CD4-positive, alpha-beta T cell treated with Interleukin-17A for 4 hours (primary cell): ENCODE results near the gene SPON1.
"Not testable (repeated sequence)": the region's sequence is repeated elsewhere in the genome, so short reads cannot be mapped to it uniquely, and the experiment has no call there.

Source experiments
- DNase-seq: peaks from one replicate; pipeline ENCODE4 v3.0.0-alpha.2; 2020; ENCODE audit warnings: mixed read lengths

SPON1 gene

GRCh38 chr11:13962562-13963168 is at the start of gene SPON1:
Gene SPON1, plus strand, starts transcription at chr11:13962723. Its CDS starts 182 bp downstream, at chr11:13962905.
- DNase-seq = peak; percentile 57

GRCh38 chr11:13917264-13917663 is 45.3 kb upstream of the SPON1 start:
- no peak for DNase-seq

DNA sequence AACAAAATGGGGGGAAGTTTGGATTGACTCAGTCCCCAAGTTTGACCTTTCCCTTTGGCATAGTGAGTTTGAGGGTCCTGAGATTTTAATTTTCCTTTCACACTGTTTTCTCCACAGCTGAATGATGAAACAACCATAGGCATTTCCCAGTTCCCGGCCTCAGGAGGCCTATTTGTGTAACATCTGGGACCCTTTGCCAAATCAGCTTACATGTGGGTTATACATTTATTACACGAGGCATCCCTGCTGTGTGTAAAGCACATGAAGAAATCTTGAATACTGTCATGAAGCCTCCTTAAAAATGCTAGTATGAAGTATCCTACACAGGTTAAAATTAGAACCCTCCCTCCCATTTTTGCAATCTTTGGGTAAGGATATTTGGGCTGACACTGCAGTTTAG is 44.6 kb upstream of the SPON1 start:
- no peak for DNase-seq

DNA sequence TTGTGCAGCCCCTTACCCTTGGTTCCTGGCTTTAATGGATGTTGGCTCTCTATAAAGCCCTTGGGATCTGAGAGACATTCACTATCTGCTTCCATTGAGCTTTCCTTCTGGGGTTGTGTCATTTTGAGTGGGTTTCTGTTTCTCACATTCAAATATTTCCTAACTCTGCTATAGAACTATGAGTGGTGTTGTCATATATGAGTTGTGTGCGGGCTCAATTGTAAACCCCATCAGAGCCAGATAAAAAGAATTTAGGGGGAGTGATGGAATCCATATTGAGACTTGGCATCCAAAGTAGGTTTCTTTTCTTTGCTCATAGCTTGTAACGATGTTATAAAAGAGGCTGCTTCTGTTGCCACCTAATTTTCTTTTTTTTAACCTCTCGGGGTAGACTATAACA is 41.8 kb upstream of the SPON1 start:
- no peak for DNase-seq

DNA sequence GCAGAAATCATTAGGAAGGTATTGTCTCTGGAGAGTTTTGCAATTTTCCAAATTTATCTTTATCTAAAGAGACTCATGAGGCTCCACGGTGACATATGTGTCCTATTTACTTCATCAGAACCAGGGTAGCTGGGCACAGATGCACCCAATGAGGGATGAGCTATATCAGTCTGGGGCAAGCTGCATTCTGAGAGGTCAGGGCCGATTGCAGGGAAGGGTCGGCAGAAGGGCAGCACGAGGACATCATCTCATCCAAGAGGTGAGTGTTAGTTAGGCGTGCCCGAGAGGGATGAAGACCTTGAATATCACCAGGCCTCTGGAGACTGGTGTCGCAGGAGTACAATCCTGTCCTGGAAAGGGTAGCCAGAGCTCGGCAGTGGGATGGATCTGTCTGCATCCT is 41.0 kb upstream of the SPON1 start:
- DNase-seq = no peak

GRCh38 chr11:13923182-13923581 is 39.3 kb upstream of the SPON1 start:
- no peak for DNase-seq

DNA sequence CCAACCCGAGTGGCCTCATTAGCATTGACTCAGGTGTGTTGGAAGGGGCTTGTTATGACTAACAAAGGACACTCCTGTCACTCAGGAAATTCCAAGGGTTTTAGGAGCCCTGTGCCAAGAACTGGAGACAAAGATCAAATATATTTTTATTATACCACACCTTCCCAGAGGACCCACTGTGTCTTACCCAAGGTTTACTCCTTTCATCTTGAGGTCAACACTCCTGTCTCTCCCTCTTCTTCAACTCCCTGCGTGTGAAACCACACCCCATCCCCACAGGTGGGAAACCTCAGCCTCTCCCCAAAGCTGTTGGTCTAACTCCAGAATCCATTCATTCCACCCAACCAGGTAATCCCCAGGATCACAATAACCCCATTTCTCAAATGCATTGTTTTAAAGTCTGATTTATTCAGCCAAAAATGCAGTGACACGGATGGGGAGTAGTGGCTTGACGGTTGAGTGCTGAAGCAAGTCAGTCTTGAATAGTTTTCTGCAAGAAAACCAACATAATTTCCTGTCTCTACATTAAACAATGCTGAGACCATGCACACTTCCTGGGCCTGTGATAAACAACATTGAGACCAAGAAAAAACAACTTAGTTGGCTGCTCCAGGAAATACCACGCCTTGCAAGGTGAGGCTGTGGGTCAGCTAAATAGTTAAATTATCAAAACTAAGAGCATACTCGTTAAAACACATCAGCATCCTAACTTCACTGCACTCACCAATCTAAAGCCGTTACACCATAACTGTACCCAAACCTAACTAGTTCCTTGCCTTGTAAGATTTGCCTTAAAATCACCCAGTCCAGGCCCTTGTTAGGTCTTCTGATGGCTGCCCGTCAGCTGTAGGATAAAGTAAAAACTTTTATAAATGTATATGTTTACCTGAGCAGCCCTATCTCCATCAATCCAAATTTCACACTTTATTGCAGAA is 38.5 kb upstream of the SPON1 start:
- peak; percentile 56 for DNase-seq

DNA sequence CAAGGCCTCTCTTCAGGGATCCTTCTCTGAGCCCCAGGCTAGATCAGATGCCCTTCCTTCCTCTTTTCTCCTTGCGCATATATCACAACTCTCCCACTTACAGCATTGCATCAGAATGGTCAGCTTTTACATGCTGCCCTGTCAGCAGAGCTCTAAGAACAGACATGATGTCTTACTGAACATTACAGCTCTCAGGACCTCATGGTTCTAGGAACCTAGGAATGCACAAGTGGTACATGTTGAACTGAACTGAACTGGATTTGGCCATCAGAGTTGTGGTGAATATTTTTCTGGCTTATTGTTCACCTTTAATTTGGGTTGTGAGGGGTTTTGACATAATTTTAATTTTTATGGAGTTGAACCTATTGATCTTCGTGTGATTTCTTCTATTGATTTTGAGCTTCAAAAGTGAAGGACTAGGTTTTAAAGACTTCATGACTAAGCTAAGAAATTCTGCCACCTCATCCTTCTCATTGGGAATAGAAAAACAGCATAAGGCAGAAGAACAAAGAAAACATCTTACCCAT is 37.7 kb upstream of the SPON1 start:
- DNase-seq = no peak

- DNase-seq = not testable (repeated sequence)
Measured at GRCh38 chr11:13926366-13926765, 36.2 kb upstream of the SPON1 start.

DNA sequence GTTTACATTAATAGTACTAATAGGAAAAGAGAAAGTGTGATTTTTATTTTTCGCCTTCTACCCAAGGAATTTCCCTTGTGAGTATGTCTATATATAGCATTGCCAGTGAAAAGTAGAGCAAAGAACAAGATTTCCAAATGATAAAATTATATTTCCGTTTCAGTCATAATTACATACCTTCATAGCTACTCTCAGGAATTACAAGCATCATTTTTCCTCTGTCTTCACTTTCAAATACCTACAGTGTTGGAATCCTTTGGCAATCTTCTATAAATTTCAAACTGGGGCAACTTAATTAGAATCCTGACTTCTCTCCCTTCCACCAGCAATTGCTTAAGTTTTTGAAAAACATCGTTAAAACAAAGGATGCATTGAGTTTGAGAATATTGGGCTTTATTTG is 35.5 kb upstream of the SPON1 start:
- no peak for DNase-seq

- no peak for DNase-seq
Measured at GRCh38 chr11:13927481-13927880, 35.0 kb upstream of the SPON1 start.

- DNase-seq = peak; percentile 36
Measured at GRCh38 chr11:13928566-13929251, 33.8 kb upstream of the SPON1 start.

- no peak for DNase-seq
Measured at GRCh38 chr11:13929395-13929891, 33.1 kb upstream of the SPON1 start.

DNA sequence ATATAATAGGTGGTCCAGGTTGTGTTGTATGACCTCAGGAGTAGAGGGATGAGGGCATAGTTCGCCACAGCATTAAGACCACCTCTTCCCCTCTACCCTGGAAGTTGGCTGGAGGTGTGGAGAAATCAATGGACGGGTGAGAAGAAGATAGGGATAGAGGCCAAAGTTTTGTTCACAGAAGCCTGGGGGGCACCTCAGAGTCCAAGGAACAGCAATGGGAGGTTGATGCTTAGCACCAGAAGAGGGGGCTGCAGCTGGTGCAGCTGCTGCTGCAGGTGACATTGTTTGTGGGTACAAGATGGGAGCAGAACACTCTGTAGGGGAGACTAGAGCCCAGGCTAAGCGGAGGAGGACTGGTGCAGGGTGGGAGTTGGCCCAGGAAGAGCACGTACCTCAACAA is 31.2 kb upstream of the SPON1 start:
- DNase-seq = no peak

GRCh38 chr11:13937154-13937553 is 25.4 kb upstream of the SPON1 start:
- not testable (repeated sequence) for DNase-seq

DNA sequence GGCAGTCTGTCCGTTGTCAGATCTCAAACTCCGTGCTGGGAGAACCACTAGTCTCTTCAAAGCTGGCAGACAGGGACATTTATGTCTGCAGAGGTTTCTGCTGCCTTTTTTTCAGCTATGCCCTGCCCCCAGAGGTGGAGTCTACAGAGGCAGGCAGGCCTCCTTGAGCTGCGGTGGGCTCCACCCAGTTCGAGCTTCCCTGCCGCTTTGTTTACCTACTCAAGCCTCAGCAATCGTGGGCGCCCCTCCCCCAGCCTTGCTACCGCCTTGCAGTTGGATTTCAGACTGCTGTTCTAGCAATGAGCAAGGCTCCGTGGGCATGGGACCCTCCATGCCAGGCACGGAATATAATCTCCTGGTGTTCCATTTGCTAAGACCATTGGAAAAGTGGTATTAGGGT is 23.7 kb upstream of the SPON1 start:
- DNase-seq = peak; percentile 77

GRCh38 chr11:13939961-13940906 is 22.3 kb upstream of the SPON1 start:
- DNase-seq = peak; percentile 56

- DNase-seq = no peak
Measured at GRCh38 chr11:13940907-13941256, 21.6 kb upstream of the SPON1 start.

DNA sequence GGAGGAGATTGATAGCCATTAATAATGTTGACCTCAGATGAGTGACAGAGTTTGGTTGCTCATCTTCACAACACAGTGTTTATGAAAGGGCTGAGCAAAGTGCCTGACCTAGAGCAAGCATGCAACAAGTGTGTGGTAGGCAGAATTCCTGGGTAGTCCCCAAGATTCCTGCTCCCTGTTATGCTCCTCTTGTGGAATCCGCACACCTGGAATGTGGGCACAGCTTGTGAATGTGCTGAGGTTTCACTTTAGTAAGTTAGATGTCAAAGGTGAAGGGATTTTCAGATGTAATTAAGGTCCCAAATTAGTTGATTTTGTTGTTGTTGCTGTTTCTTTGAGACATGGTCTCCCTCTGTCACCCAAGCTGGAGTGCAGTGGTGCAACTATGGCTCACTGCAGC is 20.7 kb upstream of the SPON1 start:
- no peak for DNase-seq

- no peak for DNase-seq
Measured at GRCh38 chr11:13942378-13942777, 20.1 kb upstream of the SPON1 start.

GRCh38 chr11:13942971-13943381 is 19.5 kb upstream of the SPON1 start:
- no peak for DNase-seq

DNA sequence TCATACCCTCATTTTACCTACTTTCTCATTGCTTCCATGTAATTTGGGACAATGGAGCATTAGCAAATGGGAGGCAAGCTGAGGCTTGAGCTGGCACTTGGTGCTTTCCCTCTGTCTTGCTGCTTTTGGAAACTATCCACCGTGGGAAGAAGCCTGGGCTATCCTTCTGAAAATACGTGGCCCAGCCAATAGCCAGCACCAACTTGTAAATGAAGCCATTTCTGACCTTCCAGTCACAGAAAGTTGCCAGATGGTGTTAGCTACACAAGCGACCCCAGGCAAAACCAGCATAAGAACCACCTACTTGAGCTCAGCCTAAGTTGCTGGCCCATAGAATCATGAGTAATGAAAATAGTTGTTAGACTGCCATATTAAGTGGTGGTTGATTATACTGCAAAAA is 18.5 kb upstream of the SPON1 start:
- no peak for DNase-seq
